HepG2 (cell line): ENCODE results near the gene BBS4.

Experiments used
- JARID2 ChIP-seq: sonication (generic); formaldehyde crosslinking; IDR thresholded peaks from 2 replicates; pipeline ENCODE4 v1.8.1; 2023; ENCODE audit warnings: missing genetic modification reagents, inconsistent platforms; ENCODE audit not compliant: insufficient replicate concordance
- POLR2AphosphoS5 ChIP-seq: IDR thresholded peaks from 2 replicates; pipeline ENCODE4 v1.6.1; 2012; ENCODE audit warnings: low read depth, low read length
- ZNF263 ChIP-seq: sonication (generic); formaldehyde crosslinking; IDR thresholded peaks from 2 replicates; pipeline ENCODE4 v1.4.0; 2020; ENCODE audit warnings: missing genetic modification reagents
- ZNF589 ChIP-seq: sonication (generic); formaldehyde crosslinking; conservative IDR thresholded peaks from 2 replicates; pipeline ENCODE4 v1.8.0; 2022; ENCODE audit warnings: mild to moderate bottlenecking, moderate library complexity, missing genetic modification reagents
- ZNF792 ChIP-seq: IDR thresholded peaks from 2 replicates; pipeline ENCODE4 v1.6.1; 2016
- TF ChIP-seq, protein P1 (sequence below): IDR thresholded peaks from 2 replicates; pipeline ENCODE4 v1.6.1; 2016
- TF ChIP-seq, protein P2 (sequence below): sonication (generic); formaldehyde crosslinking; IDR thresholded peaks from 2 replicates; pipeline ENCODE4 v1.4.0; 2020; ENCODE audit warnings: missing genetic modification reagents

DNA sequence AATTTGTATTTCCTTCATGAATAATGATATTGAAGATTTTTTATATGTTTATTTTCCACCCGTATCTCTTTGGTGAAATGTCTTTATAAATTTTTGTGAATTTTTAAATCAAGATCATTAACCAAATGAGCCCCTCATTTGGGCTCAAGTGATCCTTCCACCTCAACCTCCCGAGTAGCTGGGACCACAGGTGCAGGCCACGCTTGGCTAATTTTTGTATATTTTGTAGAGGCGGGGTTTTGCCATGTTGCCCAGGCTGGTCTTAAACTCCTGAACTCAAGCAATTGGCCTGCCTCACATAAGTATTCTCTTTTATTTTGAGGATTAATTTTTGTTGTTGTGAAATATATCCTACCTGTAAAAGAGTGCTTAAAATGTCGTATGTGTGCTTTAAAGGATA lies 4.9 kb downstream of the BBS4 start:
- TF ChIP-seq ZNF589 (CRISPR knock-in tag) = no peak
- TF ChIP-seq POLR2AphosphoS5 = no peak
- TF ChIP-seq ZNF792 (CRISPR knock-in tag) = no peak
- no peak for TF ChIP-seq ZNF263
- TF ChIP-seq, protein P1, sequence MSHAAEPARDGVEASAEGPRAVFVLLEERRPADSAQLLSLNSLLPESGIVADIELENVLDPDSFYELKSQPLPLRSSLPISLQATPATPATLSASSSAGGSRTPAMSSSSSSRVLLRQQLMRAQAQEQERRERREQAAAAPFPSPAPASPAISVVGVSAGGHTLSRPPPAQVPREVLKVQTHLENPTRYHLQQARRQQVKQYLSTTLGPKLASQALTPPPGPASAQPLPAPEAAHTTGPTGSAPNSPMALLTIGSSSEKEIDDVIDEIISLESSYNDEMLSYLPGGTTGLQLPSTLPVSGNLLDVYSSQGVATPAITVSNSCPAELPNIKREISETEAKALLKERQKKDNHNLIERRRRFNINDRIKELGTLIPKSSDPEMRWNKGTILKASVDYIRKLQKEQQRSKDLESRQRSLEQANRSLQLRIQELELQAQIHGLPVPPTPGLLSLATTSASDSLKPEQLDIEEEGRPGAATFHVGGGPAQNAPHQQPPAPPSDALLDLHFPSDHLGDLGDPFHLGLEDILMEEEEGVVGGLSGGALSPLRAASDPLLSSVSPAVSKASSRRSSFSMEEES (CRISPR knock-in tag) = no peak
- TF ChIP-seq JARID2 = no peak
- TF ChIP-seq, protein P2, sequence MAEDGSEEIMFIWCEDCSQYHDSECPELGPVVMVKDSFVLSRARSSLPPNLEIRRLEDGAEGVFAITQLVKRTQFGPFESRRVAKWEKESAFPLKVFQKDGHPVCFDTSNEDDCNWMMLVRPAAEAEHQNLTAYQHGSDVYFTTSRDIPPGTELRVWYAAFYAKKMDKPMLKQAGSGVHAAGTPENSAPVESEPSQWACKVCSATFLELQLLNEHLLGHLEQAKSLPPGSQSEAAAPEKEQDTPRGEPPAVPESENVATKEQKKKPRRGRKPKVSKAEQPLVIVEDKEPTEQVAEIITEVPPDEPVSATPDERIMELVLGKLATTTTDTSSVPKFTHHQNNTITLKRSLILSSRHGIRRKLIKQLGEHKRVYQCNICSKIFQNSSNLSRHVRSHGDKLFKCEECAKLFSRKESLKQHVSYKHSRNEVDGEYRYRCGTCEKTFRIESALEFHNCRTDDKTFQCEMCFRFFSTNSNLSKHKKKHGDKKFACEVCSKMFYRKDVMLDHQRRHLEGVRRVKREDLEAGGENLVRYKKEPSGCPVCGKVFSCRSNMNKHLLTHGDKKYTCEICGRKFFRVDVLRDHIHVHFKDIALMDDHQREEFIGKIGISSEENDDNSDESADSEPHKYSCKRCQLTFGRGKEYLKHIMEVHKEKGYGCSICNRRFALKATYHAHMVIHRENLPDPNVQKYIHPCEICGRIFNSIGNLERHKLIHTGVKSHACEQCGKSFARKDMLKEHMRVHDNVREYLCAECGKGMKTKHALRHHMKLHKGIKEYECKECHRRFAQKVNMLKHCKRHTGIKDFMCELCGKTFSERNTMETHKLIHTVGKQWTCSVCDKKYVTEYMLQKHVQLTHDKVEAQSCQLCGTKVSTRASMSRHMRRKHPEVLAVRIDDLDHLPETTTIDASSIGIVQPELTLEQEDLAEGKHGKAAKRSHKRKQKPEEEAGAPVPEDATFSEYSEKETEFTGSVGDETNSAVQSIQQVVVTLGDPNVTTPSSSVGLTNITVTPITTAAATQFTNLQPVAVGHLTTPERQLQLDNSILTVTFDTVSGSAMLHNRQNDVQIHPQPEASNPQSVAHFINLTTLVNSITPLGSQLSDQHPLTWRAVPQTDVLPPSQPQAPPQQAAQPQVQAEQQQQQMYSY (CRISPR knock-in tag) = no peak
